ENCODE results near the gene DNAH17. TPM values are rescaled to one million over a fixed set of nuclear protein-coding genes. Genes with fewer than 3 reads are reported as not detected.

DNAH17 gene
- total and polyA plus RNA-seq, 2 experiments from 2014 or later, result 0.64 TPM; not detected in 1

DNA sequence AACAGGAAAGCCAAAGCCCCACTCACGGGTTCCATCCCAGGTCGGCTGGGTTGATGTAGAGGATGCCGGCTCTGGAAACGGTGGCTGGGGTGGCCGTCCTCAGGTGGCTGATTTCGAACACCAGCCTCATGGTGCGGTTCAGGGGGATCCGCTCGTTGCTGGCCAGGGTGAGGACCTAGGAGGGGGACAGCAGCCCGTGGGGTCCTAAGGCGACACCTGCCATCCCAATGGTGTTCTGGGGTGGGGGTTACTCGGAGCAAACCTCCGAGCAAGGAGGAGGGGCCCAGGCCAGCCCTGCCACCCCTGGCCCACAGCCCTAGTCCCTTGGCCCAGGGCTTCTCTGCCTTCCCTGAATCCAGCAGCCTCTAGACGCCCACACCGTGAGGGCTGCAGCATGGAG lies 86.5 kb downstream of the DNAH17 start:
- H3K9me3 ChIP-seq (ENCODE audit: low read depth), result no peaks in the 10 kb centered on the region
- H3K4me1 ChIP-seq (ENCODE audit: insufficient read depth), result no peaks in the 10 kb centered on the region
- no peak overlapping the region for H2AFZ ChIP-seq
- H3K4me3 ChIP-seq, result no peak overlapping the region
- H3K27ac ChIP-seq, result no peak overlapping the region
- no peaks in the 10 kb centered on the region for H3K9me2 ChIP-seq (ENCODE audit: insufficient read depth)
- H3K4me2 ChIP-seq (ENCODE audit: unreplicated experiment), result no peak overlapping the region
- no peak for DNase-seq
- H3F3A ChIP-seq (ENCODE audit: insufficient read depth), result no peaks in the 10 kb centered on the region
- WGBS, 2 experiments (ENCODE audit: low coverage in 1 of 2, low lambda C conversion rate in 2 of 2, missing lambda C conversion rate in 2 of 2), result 78 to 85% methylated on average over 14 to 15 of the region's 15 CpGs
- H4K20me1 ChIP-seq (ENCODE audit: insufficient read depth), result no peaks in the 10 kb centered on the region
- peaks cover 5% of the 10 kb centered on the region; the same call in 1 of the 2 replicates for H3K27me3 ChIP-seq (replicated peaks; ENCODE audit: insufficient read depth)
- in situ Hi-C loops (cut with MboI), result no loop called here
- TF ChIP-seq EZH2phosphoT487 (IDR thresholded peaks at IDR 0.05; ENCODE audit: insufficient read depth, low read depth), result no peak
- no peak for TF ChIP-seq EZH2 (IDR thresholded peaks at IDR 0.05; ENCODE audit: insufficient read depth, poor library complexity, severe bottlenecking)
- no peak overlapping the region for H3K9ac ChIP-seq
- no peaks in the 10 kb centered on the region for H3K36me3 ChIP-seq (ENCODE audit: low read depth)
- H3K79me2 ChIP-seq (ENCODE audit: insufficient read depth), result no peaks in the 10 kb centered on the region

DNA sequence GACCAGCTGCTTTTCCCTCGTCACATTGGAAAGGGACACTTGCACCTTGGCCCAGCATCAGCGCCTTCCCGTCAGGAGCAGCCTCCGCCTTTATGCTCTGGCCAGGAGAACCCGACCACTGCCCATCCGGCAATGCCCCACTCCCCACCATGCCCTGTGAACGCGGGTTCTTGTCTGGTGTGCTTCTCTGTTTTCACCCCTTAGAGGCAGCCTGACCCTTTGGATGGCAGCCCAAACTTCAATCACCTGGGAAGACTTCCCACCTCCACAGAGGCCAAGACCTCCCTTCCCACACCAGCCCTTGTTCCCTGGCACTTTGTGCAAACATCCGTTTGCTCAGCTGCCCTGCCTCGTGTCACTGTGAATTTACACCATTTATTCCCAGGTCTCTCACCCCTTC lies 87.0 kb downstream of the DNAH17 start:
- 70 to 71% methylated on average over 10 of the region's 10 CpGs for WGBS, 2 experiments (ENCODE audit: low coverage in 1 of 2, low lambda C conversion rate in 2 of 2, missing lambda C conversion rate in 2 of 2)
- Histone ChIP-seq H3K27ac (no peak overlapping the region), H3K27me3 (replicated peaks; ENCODE audit: insufficient read depth) (peaks cover 5% of the 10 kb centered on the region; the same call in 1 of the 2 replicates), H3K9ac (no peak overlapping the region), H3K4me1 (ENCODE audit: insufficient read depth) (no peaks in the 10 kb centered on the region), H3F3A (ENCODE audit: insufficient read depth) (no peaks in the 10 kb centered on the region), H3K9me3 (ENCODE audit: low read depth) (no peaks in the 10 kb centered on the region), H3K4me2 (ENCODE audit: unreplicated experiment) (no peak overlapping the region), H3K9me2 (ENCODE audit: insufficient read depth) (no peaks in the 10 kb centered on the region), H3K36me3 (ENCODE audit: low read depth) (no peaks in the 10 kb centered on the region), H4K20me1 (ENCODE audit: insufficient read depth) (no peaks in the 10 kb centered on the region), H3K4me3 (no peak overlapping the region), H3K79me2 (ENCODE audit: insufficient read depth) (no peaks in the 10 kb centered on the region), H2AFZ (no peak overlapping the region)
- in situ Hi-C loops (cut with MboI), result no loop called here
- no peak for TF ChIP-seq EZH2phosphoT487 (IDR thresholded peaks at IDR 0.05; ENCODE audit: insufficient read depth, low read depth)
- no peak for TF ChIP-seq EZH2 (IDR thresholded peaks at IDR 0.05; ENCODE audit: insufficient read depth, poor library complexity, severe bottlenecking)
- DNase-seq, result no peak

GRCh38 chr17:78488867-78489634 lies 88.1 kb downstream of the DNAH17 start:
- H3F3A ChIP-seq (ENCODE audit: insufficient read depth), result no peaks in the 10 kb centered on the region
- H3K79me2 ChIP-seq (ENCODE audit: insufficient read depth), result no peaks in the 10 kb centered on the region
- no peaks in the 10 kb centered on the region for H3K4me1 ChIP-seq (ENCODE audit: insufficient read depth)
- no peak overlapping the region for H2AFZ ChIP-seq
- WGBS, 2 experiments (ENCODE audit: low coverage in 1 of 2, low lambda C conversion rate in 2 of 2, missing lambda C conversion rate in 2 of 2), result 72 to 73% methylated on average over 13 of the region's 13 CpGs
- TF ChIP-seq EZH2 (IDR thresholded peaks at IDR 0.05; ENCODE audit: insufficient read depth, poor library complexity, severe bottlenecking), result no peak
- TF ChIP-seq EZH2phosphoT487 (IDR thresholded peaks at IDR 0.05; ENCODE audit: insufficient read depth, low read depth), result no peak
- H3K27ac ChIP-seq, result no peak overlapping the region
- no peak overlapping the region for H3K4me2 ChIP-seq (ENCODE audit: unreplicated experiment)
- H3K9me2 ChIP-seq (ENCODE audit: insufficient read depth), result no peaks in the 10 kb centered on the region
- no peaks in the 10 kb centered on the region for H3K36me3 ChIP-seq (ENCODE audit: low read depth)
- in situ Hi-C loops (cut with MboI), result no loop called here
- H4K20me1 ChIP-seq (ENCODE audit: insufficient read depth), result no peaks in the 10 kb centered on the region
- no peak overlapping the region for H3K4me3 ChIP-seq
- peak; percentile 9 for DNase-seq
- no peaks in the 10 kb centered on the region for H3K9me3 ChIP-seq (ENCODE audit: low read depth)
- H3K9ac ChIP-seq, result no peak overlapping the region
- peaks cover 5% of the 10 kb centered on the region; the same call in 1 of the 2 replicates for H3K27me3 ChIP-seq (replicated peaks; ENCODE audit: insufficient read depth)

DNA sequence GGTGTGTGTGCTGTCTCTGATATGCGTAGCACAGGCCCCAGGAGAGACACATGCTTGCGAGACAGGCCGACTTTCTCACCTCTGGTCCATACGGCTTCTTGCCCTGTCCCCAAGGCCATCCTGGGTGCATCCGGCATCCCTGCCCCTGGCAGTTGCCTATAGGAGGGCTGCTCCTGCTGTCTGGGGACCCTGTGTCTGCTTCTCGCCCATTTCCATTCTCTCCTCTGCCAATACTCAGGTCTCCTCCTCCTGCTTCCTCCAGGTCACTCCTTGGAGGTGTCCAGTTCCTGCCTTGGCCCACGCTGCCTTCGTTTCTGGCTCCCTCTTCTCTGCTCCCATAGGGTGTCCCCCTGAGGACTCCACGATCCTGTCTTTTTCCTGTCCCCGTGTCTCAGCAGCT lies 89.0 kb downstream of the DNAH17 start:
- TF ChIP-seq EZH2phosphoT487 (IDR thresholded peaks at IDR 0.05; ENCODE audit: insufficient read depth, low read depth), result no peak
- TF ChIP-seq EZH2 (IDR thresholded peaks at IDR 0.05; ENCODE audit: insufficient read depth, poor library complexity, severe bottlenecking), result no peak
- H3F3A ChIP-seq (ENCODE audit: insufficient read depth), result no peaks in the 10 kb centered on the region
- H3K9me2 ChIP-seq (ENCODE audit: insufficient read depth), result no peaks in the 10 kb centered on the region
- no peaks in the 10 kb centered on the region for H3K36me3 ChIP-seq (ENCODE audit: low read depth)
- H3K27ac ChIP-seq, result no peak overlapping the region
- peaks cover 3% of the 10 kb centered on the region; the same call in 1 of the 2 replicates for H3K27me3 ChIP-seq (replicated peaks; ENCODE audit: insufficient read depth)
- H3K4me2 ChIP-seq (ENCODE audit: unreplicated experiment), result no peak overlapping the region
- WGBS, 2 experiments (ENCODE audit: low coverage in 1 of 2, low lambda C conversion rate in 2 of 2, missing lambda C conversion rate in 2 of 2), result 71 to 77% methylated on average over 10 of the region's 10 CpGs
- no peaks in the 10 kb centered on the region for H3K79me2 ChIP-seq (ENCODE audit: insufficient read depth)
- H2AFZ ChIP-seq, result no peak overlapping the region
- H4K20me1 ChIP-seq (ENCODE audit: insufficient read depth), result no peaks in the 10 kb centered on the region
- H3K9ac ChIP-seq, result no peak overlapping the region
- in situ Hi-C loops (cut with MboI), result no loop called here
- no peak overlapping the region for H3K4me3 ChIP-seq
- no peaks in the 10 kb centered on the region for H3K4me1 ChIP-seq (ENCODE audit: insufficient read depth)
- DNase-seq, result no peak
- H3K9me3 ChIP-seq (ENCODE audit: low read depth), result no peaks in the 10 kb centered on the region
